ENCODE measurements around the gene CPNE4. TPM values are rescaled to one million over a fixed set of nuclear protein-coding genes. Genes with fewer than 3 reads are reported as not detected.
"Not testable (repeated sequence)": the region's sequence is repeated elsewhere in the genome, so short reads cannot be mapped to it uniquely, and the experiment has no call there.

The CPNE4 gene
- total RNA-seq, 4 donors from 2014 or later, result 0.53 to 2.1 TPM; not detected in 2

- Histone ChIP-seq H3K4me1 (no peaks in the 10 kb centered on the region), H3K36me3 (no peaks in the 10 kb centered on the region), H3K4me3 (no peak overlapping the region), H3K9me3 (no peaks in the 10 kb centered on the region), H3K27ac (no peak overlapping the region), H3K27me3 (no peaks in the 10 kb centered on the region)
- no peak for DNase-seq
- TF ChIP-seq CTCF (IDR thresholded peaks at IDR 0.05) (no peak), POLR2A (IDR thresholded peaks at IDR 0.05) (no peak)
These were observed 138.5 kb downstream of the CPNE4 start for GRCh38 chr3:131896285-131896684.

- no peaks in the 10 kb centered on the region for H3K4me1 ChIP-seq
- no peaks in the 10 kb centered on the region for H3K36me3 ChIP-seq
- no peaks in the 10 kb centered on the region for H3K9me3 ChIP-seq
- no peak for DNase-seq
- no peaks in the 10 kb centered on the region for H3K27me3 ChIP-seq
- TF ChIP-seq CTCF (IDR thresholded peaks at IDR 0.05) (no peak), POLR2A (IDR thresholded peaks at IDR 0.05) (no peak)
- no peak overlapping the region for H3K27ac ChIP-seq
- H3K4me3 ChIP-seq, result no peak overlapping the region
These were observed 139.0 kb downstream of the CPNE4 start for GRCh38 chr3:131895766-131896165.

GRCh38 chr3:131892331-131892730, 142.5 kb downstream of the CPNE4 start:
- DNase-seq, result no peak
- H3K4me1 ChIP-seq, result no peaks in the 10 kb centered on the region

GRCh38 chr3:131885871-131886270, 148.9 kb downstream of the CPNE4 start:
- H3K27me3 ChIP-seq, H3K4me3 ChIP-seq, H3K4me1 ChIP-seq, H3K9me3 ChIP-seq, DNase-seq, H3K27ac ChIP-seq, H3K36me3 ChIP-seq: not testable (repeated sequence)

More at GRCh38 chr3:131892331-131892730, 142.5 kb downstream of the CPNE4 start:
- TF ChIP-seq POLR2A (IDR thresholded peaks at IDR 0.05), result no peak
- no peaks in the 10 kb centered on the region for H3K36me3 ChIP-seq
- no peaks in the 10 kb centered on the region for H3K27me3 ChIP-seq
- H3K4me3 ChIP-seq, result no peak overlapping the region
- no peaks in the 10 kb centered on the region for H3K9me3 ChIP-seq
- H3K27ac ChIP-seq, result no peak overlapping the region

GRCh38 chr3:131883711-131884407, 151.0 kb downstream of the CPNE4 start:
- DNase-seq, result no peak
- Histone ChIP-seq H3K4me3 (no peak overlapping the region), H3K4me1 (no peaks in the 10 kb centered on the region), H3K27ac (no peak overlapping the region), H3K9me3 (no peaks in the 10 kb centered on the region), H3K36me3 (no peaks in the 10 kb centered on the region), H3K27me3 (no peaks in the 10 kb centered on the region)
- TF ChIP-seq POLR2A (IDR thresholded peaks at IDR 0.05) (no peak), CTCF (IDR thresholded peaks at IDR 0.05) (no peak)

GRCh38 chr3:131883086-131883485, 151.7 kb downstream of the CPNE4 start:
- no peak for TF ChIP-seq CTCF (IDR thresholded peaks at IDR 0.05)
- no peak for TF ChIP-seq POLR2A (IDR thresholded peaks at IDR 0.05)
- no peaks in the 10 kb centered on the region for H3K9me3 ChIP-seq
- DNase-seq, result no peak

GRCh38 chr3:131881777-131882176, 153.0 kb downstream of the CPNE4 start:
- Histone ChIP-seq H3K4me3 (no peak overlapping the region), H3K27me3 (no peaks in the 10 kb centered on the region), H3K27ac (no peak overlapping the region), H3K9me3 (no peaks in the 10 kb centered on the region), H3K4me1 (no peaks in the 10 kb centered on the region), H3K36me3 (no peaks in the 10 kb centered on the region)
- DNase-seq, result no peak
- TF ChIP-seq CTCF (IDR thresholded peaks at IDR 0.05), result no peak
- TF ChIP-seq POLR2A (IDR thresholded peaks at IDR 0.05), result no peak

More at GRCh38 chr3:131883086-131883485, 151.7 kb downstream of the CPNE4 start:
- H3K4me1 ChIP-seq, result no peaks in the 10 kb centered on the region
- H3K4me3 ChIP-seq, result no peak overlapping the region
- no peak overlapping the region for H3K27ac ChIP-seq
- H3K36me3 ChIP-seq, result no peaks in the 10 kb centered on the region
- no peaks in the 10 kb centered on the region for H3K27me3 ChIP-seq
